Lung (tissue), 12 donors: Measurements from ENCODE around the gene MTMR1. TPM values are rescaled to one million over a fixed set of nuclear protein-coding genes. Genes with fewer than 3 reads are reported as not detected.

Experiments used
- ATAC-seq: fragments of 200-7000 bp; cut with Tn5 transposase; one replicate; pipeline ENCODE4 v1.9.1; 2020; ENCODE audit warnings: moderate number of reproducible peaks; ENCODE audit not compliant: insufficient read depth, low FRiP score
- DNase-seq, 3 donors: peaks; one replicate each; pipeline ENCODE4 v3.0.0-alpha.2; 2013 to 2017
- H3K27ac ChIP-seq, 2 donors: one replicate each; pipeline ENCODE4 v1.5.1; 2013; ENCODE audit warnings: mild to moderate bottlenecking in 2 of 2, moderate library complexity in 2 of 2, control low read depth in 1 of 2, inconsistent platforms in 1 of 2, low read depth in 1 of 2, low read length in 1 of 2
- H3K27me3 ChIP-seq, 3 donors: one replicate each; pipeline ENCODE4 v1.5.1; 2013; ENCODE audit warnings: low read length in 2 of 3; ENCODE audit not compliant: control insufficient read depth in 3 of 3, insufficient read depth in 3 of 3
- H3K36me3 ChIP-seq, 4 donors: one replicate each; pipeline ENCODE4 v1.5.1; 2013; ENCODE audit warnings: low read length in 4 of 4, mild to moderate bottlenecking in 1 of 4, moderate library complexity in 1 of 4; ENCODE audit not compliant: control insufficient read depth in 4 of 4, insufficient read depth in 4 of 4
- H3K4me1 ChIP-seq, 5 donors: one replicate each; pipeline ENCODE4 v1.5.1; 2013; ENCODE audit warnings: low read length in 5 of 5, mild to moderate bottlenecking in 2 of 5, moderate library complexity in 1 of 5; ENCODE audit not compliant: control insufficient read depth in 5 of 5, insufficient read depth in 5 of 5
- H3K4me3 ChIP-seq: one replicate; pipeline ENCODE4 v1.5.1; 2013; ENCODE audit warnings: mild to moderate bottlenecking, control low read depth, moderate library complexity
- H3K9ac ChIP-seq, 2 donors: one replicate each; pipeline ENCODE4 v1.5.1; 2013; ENCODE audit warnings: low read length in 2 of 2, control low read depth in 1 of 2; ENCODE audit not compliant: insufficient read depth in 1 of 2
- H3K9me3 ChIP-seq, 4 donors: one replicate each; pipeline ENCODE4 v1.5.1; 2013; ENCODE audit warnings: low read length in 3 of 4, mild to moderate bottlenecking in 1 of 4, moderate library complexity in 1 of 4; ENCODE audit not compliant: control insufficient read depth in 4 of 4, insufficient read depth in 3 of 4
- WGBS, 2 donors: extraction: QIAGEN DNeasy Blood & Tissue Kit; methylation state at CpG; one replicate each; pipeline ENCODE4 v1.1.7; 2013; 5-methylcytosine and 5-hydroxymethylcytosine counted together
- polyA plus RNA-seq, 2 donors: library from polyadenylated mRNA; stranded (reverse); fragments of 200-250 nt; gene quantifications; one replicate each; pipeline ENCODE4 v1.2.1, GENCODE V29; 2013
- total RNA-seq, 2 donors: library from RNA; depleted of rRNA in 1 of 2; stranded (reverse); fragments of >200 nt in 1 of 2; gene quantifications; one replicate each; pipeline ENCODE4 v1.2.1, GENCODE V29; 2014 to 2021
- TF ChIP-seq, protein P1 (sequence below): IDR thresholded peaks from 2 replicates; pipeline ENCODE4 v1.5.1; 2012; ENCODE audit warnings: mild to moderate bottlenecking; ENCODE audit errors: control extremely low read depth, extremely low read depth
- donor health status: control.
- donor health status: control.
- donor health status: Bipolar disorder and iron deficiency.
- donor health status: healthy.
- donor health status: DM: yes; HTN: yes; CAD: no.

The MTMR1 gene
- total and polyA plus RNA-seq, 4 donors = 10.0 to 37.6 (median 15.9) TPM

DNA sequence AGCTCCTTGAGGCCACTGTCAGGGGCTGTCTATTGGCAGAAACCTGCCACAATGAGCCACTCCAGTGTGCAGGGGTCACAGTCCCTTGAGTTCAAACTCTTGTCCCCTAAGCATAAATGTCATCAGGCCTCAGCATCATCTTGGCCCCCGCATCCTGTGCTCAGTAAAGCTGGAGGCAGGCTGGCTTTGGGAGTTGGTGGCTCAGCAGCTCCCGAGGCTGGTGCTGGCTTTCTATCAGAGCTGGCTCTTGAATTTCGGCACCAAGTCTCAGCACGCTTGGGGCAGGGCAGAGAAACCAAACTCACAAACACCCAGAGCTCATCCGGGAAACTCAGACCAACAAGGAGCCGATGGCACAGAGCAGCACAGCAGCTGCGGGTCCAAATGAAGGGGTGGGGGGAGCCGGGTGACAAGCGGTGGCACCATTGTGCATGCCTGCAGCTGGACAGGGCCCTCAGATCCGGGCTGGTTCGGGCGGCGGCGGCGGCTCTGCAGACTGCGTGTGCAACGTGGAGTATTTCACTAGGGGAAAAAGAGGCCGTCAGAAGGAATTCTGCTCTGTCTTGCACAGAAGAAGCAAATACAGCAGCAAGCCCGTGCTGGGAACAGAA lies 75.5 kb downstream of the MTMR1 start:
- WGBS, 2 donors = 85 to 87% methylated on average over 16 to 19 of the region's 19 CpGs
- H3K36me3 ChIP-seq = peaks cover 0 to 6% (median 2%) of the 10 kb centered on the region in 4 donors
- DNase-seq = no peak
- H3K27ac ChIP-seq = no peak overlapping the region
- no peak overlapping the region for H3K9ac ChIP-seq
- no peaks in the 10 kb centered on the region for H3K27me3 ChIP-seq
- H3K4me1 ChIP-seq = peaks cover 0 to 6% (median 0%) of the 10 kb centered on the region in 5 donors
- H3K9me3 ChIP-seq = no peaks in the 10 kb centered on the region
- H3K4me3 ChIP-seq = no peak overlapping the region
- TF ChIP-seq, protein P1, sequence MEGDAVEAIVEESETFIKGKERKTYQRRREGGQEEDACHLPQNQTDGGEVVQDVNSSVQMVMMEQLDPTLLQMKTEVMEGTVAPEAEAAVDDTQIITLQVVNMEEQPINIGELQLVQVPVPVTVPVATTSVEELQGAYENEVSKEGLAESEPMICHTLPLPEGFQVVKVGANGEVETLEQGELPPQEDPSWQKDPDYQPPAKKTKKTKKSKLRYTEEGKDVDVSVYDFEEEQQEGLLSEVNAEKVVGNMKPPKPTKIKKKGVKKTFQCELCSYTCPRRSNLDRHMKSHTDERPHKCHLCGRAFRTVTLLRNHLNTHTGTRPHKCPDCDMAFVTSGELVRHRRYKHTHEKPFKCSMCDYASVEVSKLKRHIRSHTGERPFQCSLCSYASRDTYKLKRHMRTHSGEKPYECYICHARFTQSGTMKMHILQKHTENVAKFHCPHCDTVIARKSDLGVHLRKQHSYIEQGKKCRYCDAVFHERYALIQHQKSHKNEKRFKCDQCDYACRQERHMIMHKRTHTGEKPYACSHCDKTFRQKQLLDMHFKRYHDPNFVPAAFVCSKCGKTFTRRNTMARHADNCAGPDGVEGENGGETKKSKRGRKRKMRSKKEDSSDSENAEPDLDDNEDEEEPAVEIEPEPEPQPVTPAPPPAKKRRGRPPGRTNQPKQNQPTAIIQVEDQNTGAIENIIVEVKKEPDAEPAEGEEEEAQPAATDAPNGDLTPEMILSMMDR = no peak
- no peak for ATAC-seq

DNA sequence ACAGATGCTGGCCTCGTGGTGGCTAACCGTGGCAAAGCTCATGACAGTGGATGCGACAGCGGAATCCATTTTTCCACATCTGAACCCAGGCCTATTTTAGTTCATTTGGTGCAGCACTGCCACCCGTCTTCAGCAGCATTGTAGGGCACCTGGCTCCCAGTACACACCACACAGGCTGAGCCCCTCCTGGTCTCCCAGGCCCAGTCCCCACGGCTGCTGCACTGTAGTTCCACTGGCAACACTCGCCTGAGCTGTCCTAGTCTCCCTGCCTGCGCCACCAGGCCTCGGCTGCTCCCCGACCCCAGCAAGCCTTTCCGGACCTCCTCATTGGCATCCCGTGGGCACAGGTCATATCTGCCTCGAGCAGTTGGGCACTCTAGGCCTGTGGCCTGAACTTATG lies 76.2 kb downstream of the MTMR1 start:
- Histone ChIP-seq H3K27me3 (no peaks in the 10 kb centered on the region), H3K36me3 (peaks cover 0 to 6% (median 2%) of the 10 kb centered on the region in 4 donors), H3K4me1 (peaks cover 0 to 6% (median 0%) of the 10 kb centered on the region in 5 donors), H3K27ac (no peak overlapping the region), H3K9me3 (no peaks in the 10 kb centered on the region), H3K4me3 (no peak overlapping the region), H3K9ac (no peak overlapping the region)
- ATAC-seq (no peak), DNase-seq (no peak)
- WGBS, 2 donors = 89 to 98% methylated on average over 13 of the region's 13 CpGs
- TF ChIP-seq, protein P1 = no peak

DNA sequence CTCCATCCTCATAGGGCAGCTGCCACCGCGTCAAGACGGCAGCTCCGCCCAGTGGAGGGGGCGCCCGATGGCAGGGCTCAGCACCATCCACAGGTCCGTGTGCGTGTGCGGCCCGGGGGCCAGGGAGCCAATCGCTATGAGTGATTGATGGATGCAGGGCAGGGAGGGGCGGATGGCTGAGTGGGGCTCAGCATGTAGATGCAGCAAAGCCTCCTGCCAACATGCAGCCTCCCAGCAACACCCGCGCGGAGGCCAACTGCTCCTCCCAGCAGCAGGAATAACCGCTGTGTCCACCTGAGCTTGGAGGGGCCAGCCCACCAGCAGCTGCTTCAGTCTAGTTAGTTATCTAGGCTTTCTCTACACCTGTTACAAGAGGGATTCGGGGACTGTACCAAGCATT lies 77.4 kb downstream of the MTMR1 start:
- peaks cover 0 to 6% (median 0%) of the 10 kb centered on the region in 5 donors for H3K4me1 ChIP-seq
- H3K36me3 ChIP-seq = peaks cover 0 to 5% (median 0%) of the 10 kb centered on the region in 4 donors
- no peak overlapping the region for H3K27ac ChIP-seq
- no peaks in the 10 kb centered on the region for H3K9me3 ChIP-seq
- WGBS, 2 donors = 86 to 93% methylated on average over 8 to 17 of the region's 17 CpGs
- TF ChIP-seq, protein P1 = no peak
- ATAC-seq (no peak), DNase-seq (no peak)
- H3K27me3 ChIP-seq = no peaks in the 10 kb centered on the region
- no peak overlapping the region for H3K9ac ChIP-seq
- no peak overlapping the region for H3K4me3 ChIP-seq

DNA sequence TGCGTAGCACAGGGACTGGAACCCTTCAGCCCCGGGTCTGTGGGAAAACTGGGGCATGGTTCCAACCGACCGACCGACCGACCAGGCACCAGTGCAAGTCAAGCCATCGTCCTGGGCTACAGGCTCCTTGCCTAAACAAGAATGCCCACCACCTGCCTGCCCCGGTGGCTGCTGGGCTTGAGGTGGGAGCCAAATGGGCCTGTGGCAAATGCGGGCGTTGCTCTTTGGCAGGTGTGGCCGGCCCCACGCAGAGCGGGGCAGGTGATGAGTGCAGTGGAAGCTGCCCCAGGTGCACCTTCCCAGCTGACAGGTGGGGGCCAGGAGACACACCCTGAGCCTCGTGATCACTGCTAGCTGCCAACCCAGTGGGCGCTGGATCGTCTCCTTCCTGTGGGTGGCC lies 77.9 kb downstream of the MTMR1 start:
- 87 to 88% methylated on average over 12 to 16 of the region's 16 CpGs for WGBS, 2 donors
- ATAC-seq (no peak), DNase-seq (no peak)
- TF ChIP-seq, protein P1 = no peak
- H3K4me3 ChIP-seq = no peak overlapping the region
- no peaks in the 10 kb centered on the region for H3K27me3 ChIP-seq
- H3K9me3 ChIP-seq = no peaks in the 10 kb centered on the region
- peaks cover 0 to 6% (median 0%) of the 10 kb centered on the region in 5 donors for H3K4me1 ChIP-seq
- no peak overlapping the region for H3K9ac ChIP-seq
- H3K36me3 ChIP-seq = peaks cover 0 to 5% (median 0%) of the 10 kb centered on the region in 4 donors
- no peak overlapping the region for H3K27ac ChIP-seq
